Neural progenitor cell (in vitro differentiated cells): ENCODE measurements around the gene PAQR7.

ENCODE experiments used
- CTCF ChIP-seq: fragments of 200-600 bp; sonication (generic); IDR thresholded peaks from 2 replicates; pipeline ENCODE4 v1.5.1; 2017; ENCODE audit warnings: antibody characterized with exemption, mild to moderate bottlenecking
- EZH2 ChIP-seq: fragments of 200-600 bp; sonication (generic); IDR thresholded peaks from 2 replicates; pipeline ENCODE4 v1.6.1; 2017; ENCODE audit warnings: antibody characterized with exemption, mild to moderate bottlenecking, moderate library complexity
- EZH2phosphoT487 ChIP-seq: fragments of 200-600 bp; sonication (generic); IDR thresholded peaks from 2 replicates; pipeline ENCODE4 v1.6.1; 2017; ENCODE audit warnings: antibody characterized with exemption

GRCh38 chr1:25815208-25816111 is 60.0 kb downstream of the PAQR7 start:
- TF ChIP-seq CTCF (no peak), EZH2 (no peak), EZH2phosphoT487 (no peak)
